Stomach (tissue), 9 donors: ENCODE data around the gene IWS1. TPM values are rescaled to one million over a fixed set of nuclear protein-coding genes. Genes with fewer than 3 reads are reported as not detected.
"Not testable (repeated sequence)": the region's sequence is repeated elsewhere in the genome, so short reads cannot be mapped to it uniquely, and the experiment has no call there.

Source experiments
- DNase-seq, 2 donors: peaks; one replicate each; pipeline versions ENCODE4 v3.0.0 to v3.0.0-alpha.2; 2013 to 2019
- H3K27ac ChIP-seq, 5 donors: fragments of 200-600 bp in 4 of 5; sonication (generic) in 4 of 5; one replicate each; pipeline ENCODE4 v1.5.1; 2013 to 2019; ENCODE audit warnings: mild to moderate bottlenecking in 1 of 5, moderate library complexity in 1 of 5
- H3K27me3 ChIP-seq, 3 donors: fragments of 200-600 bp; sonication (generic); one replicate each; pipeline ENCODE4 v1.5.1; 2017 to 2019; ENCODE audit warnings: mixed run types in 1 of 3
- H3K36me3 ChIP-seq, 4 donors: fragments of 200-600 bp; sonication (generic); 1 replicate in 3 of 4; 2 replicates in 1 of 4; pipeline ENCODE4 v1.5.1; 2016 to 2019
- H3K4me1 ChIP-seq, 4 donors: fragments of 200-600 bp; sonication (generic); one replicate each; pipeline ENCODE4 v1.5.1; 2016 to 2019
- H3K4me3 ChIP-seq, 4 donors: fragments of 200-600 bp; sonication (generic) in 3 of 4; one replicate each; pipeline ENCODE4 v1.5.1; 2016 to 2019; ENCODE audit warnings: mild to moderate bottlenecking in 1 of 4
- H3K9me3 ChIP-seq, 4 donors: fragments of 200-600 bp; sonication (generic); one replicate each; pipeline ENCODE4 v1.5.1; 2016 to 2019
- EP300 ChIP-seq: sonication (generic); formaldehyde crosslinking; IDR thresholded peaks from one replicate; pipeline ENCODE4 v1.6.1; 2017; ENCODE audit warnings: antibody characterized with exemption
- POLR2A ChIP-seq, 4 donors: fragments of 450-650 bp; IDR thresholded peaks; one replicate each; pipeline ENCODE4 v1.6.1; 2016; ENCODE audit warnings: antibody characterized with exemption in 4 of 4, control low read depth in 2 of 4, mild to moderate bottlenecking in 1 of 4, moderate library complexity in 1 of 4
- POLR2AphosphoS5 ChIP-seq, 3 donors: sonication (generic); formaldehyde crosslinking; IDR thresholded peaks; one replicate each; pipeline ENCODE4 v1.6.1; 2016; ENCODE audit warnings: antibody characterized with exemption in 3 of 3
- WGBS, 5 donors: extraction: QIAGEN DNeasy Blood & Tissue Kit in 3 of 5; methylation state at CpG; one replicate each; pipeline versions ENCODE4 v1.1.5 to v1.1.7; 2013 to 2018; 5-methylcytosine and 5-hydroxymethylcytosine counted together
- intact Hi-C: fragments of 100-400 bp; cut with DNase I; formaldehyde crosslinking; loops from one replicate; pipeline ENCODE4 v1.15.1; 2023; ENCODE audit warnings: low total_unique reads
- polyA plus RNA-seq, 3 donors: library from polyadenylated mRNA; stranded (reverse); fragments of 200-250 nt; gene quantifications; one replicate each; pipeline ENCODE4 v1.2.3, GENCODE V29; 2013
- total RNA-seq, 5 donors: library from RNA; depleted of rRNA; stranded (reverse); fragments of >200 nt; gene quantifications; one replicate each; pipeline versions ENCODE4 v1.1.0 to v1.2.3, GENCODE V29; 2014 to 2016
- TF ChIP-seq, protein P1 (sequence below), 7 experiments: fragments of 450-650 bp in 4 of 7; fragments of 200-600 bp in 3 of 7; sonication (generic) in 3 of 7; IDR thresholded peaks; one replicate each; pipeline ENCODE4 v1.5.1; 2016 to 2019; ENCODE audit warnings: antibody characterized with exemption in 7 of 7, control low read depth in 2 of 7, mild to moderate bottlenecking in 1 of 7
- donor health status: healthy with polysubstance abuse.
- donor health status: Bipolar disorder and iron deficiency.
- donor health status: healthy.

The IWS1 gene
- total and polyA plus RNA-seq, 8 donors = 18.7 to 145 (median 36.4) TPM

DNA sequence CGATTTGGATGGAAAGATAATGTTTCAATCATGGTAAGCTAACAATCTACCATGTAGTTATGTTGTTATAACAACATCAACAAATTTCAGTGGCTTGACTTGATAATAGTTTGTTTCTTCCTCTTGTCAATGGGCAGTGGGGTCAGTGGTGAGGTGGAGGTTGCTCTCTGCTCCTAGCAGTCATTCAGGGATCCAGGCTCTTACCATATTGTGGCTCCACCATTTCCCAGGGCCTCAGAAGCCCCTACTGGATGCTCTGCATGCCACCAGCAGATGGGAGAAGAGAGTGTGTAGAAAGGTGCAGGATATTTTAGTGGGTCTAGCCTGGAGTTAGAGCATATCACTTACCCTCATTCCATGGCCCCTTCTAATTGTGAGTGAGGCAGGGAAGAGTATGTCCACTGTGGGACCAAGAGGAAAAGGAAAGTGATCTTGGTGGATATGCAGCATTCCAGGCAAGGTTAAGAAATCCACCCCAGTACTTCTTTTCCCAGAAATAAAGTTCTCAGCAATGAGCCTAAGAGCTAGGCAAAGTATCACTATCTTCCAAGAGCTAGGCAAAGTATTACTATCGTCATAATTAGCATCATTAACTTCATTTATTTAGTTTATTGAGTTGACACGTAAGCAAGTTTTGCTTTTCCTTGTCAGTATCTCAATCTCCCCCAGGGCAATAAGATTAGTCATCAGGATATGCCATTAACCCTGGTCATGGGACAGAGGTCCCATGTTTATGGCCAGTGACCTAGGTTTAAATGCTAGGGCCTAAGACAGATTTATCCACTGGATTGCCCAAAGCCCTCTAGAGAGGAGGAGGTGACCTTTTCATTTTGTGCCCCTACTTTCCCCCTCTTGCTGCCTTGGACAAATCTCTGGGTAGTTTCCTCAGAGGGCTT lies 4.2 kb upstream of the IWS1 start:
- Histone ChIP-seq H3K4me3 (no peak overlapping the region), H3K4me1 (peaks cover 0 to 11% (median 7%) of the 10 kb centered on the region in 4 donors), H3K36me3 (no peaks in the 10 kb centered on the region), H3K27ac (no peak overlapping the region), H3K9me3 (no peaks in the 10 kb centered on the region), H3K27me3 (peaks cover 0 to 4% (median 0%) of the 10 kb centered on the region in 3 donors)
- intact Hi-C loops = no loop called here
- 82 to 87% (median 85%) methylated on average over 3 of the region's 3 CpGs for WGBS, 5 donors
- no peak for TF ChIP-seq POLR2AphosphoS5 (IDR thresholded peaks at IDR 0.05)
- TF ChIP-seq POLR2A (IDR thresholded peaks at IDR 0.05) = no peak
- TF ChIP-seq, protein P1, sequence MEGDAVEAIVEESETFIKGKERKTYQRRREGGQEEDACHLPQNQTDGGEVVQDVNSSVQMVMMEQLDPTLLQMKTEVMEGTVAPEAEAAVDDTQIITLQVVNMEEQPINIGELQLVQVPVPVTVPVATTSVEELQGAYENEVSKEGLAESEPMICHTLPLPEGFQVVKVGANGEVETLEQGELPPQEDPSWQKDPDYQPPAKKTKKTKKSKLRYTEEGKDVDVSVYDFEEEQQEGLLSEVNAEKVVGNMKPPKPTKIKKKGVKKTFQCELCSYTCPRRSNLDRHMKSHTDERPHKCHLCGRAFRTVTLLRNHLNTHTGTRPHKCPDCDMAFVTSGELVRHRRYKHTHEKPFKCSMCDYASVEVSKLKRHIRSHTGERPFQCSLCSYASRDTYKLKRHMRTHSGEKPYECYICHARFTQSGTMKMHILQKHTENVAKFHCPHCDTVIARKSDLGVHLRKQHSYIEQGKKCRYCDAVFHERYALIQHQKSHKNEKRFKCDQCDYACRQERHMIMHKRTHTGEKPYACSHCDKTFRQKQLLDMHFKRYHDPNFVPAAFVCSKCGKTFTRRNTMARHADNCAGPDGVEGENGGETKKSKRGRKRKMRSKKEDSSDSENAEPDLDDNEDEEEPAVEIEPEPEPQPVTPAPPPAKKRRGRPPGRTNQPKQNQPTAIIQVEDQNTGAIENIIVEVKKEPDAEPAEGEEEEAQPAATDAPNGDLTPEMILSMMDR (IDR thresholded peaks at IDR 0.05) = no peak
- TF ChIP-seq EP300 = no peak
- no peak for DNase-seq

- H3K4me3 ChIP-seq, H3K27me3 ChIP-seq, DNase-seq, H3K27ac ChIP-seq, H3K36me3 ChIP-seq, intact Hi-C loops, H3K9me3 ChIP-seq: not testable (repeated sequence)
- H3K4me1 ChIP-seq = peaks cover 9 to 22% (median 18%) of the 10 kb centered on the region in 4 donors
- WGBS, 5 donors = 87 to 100% (median 93%) methylated on average over 2 of the region's 2 CpGs
Measured at GRCh38 chr2:127529416-127529815, 3.1 kb upstream of the IWS1 start.

GRCh38 chr2:127528487-127528886 lies 2.2 kb upstream of the IWS1 start:
- intact Hi-C loops = no loop called here
- Histone ChIP-seq H3K27me3 (no peaks in the 10 kb centered on the region), H3K27ac (no peak overlapping the region)

DNA sequence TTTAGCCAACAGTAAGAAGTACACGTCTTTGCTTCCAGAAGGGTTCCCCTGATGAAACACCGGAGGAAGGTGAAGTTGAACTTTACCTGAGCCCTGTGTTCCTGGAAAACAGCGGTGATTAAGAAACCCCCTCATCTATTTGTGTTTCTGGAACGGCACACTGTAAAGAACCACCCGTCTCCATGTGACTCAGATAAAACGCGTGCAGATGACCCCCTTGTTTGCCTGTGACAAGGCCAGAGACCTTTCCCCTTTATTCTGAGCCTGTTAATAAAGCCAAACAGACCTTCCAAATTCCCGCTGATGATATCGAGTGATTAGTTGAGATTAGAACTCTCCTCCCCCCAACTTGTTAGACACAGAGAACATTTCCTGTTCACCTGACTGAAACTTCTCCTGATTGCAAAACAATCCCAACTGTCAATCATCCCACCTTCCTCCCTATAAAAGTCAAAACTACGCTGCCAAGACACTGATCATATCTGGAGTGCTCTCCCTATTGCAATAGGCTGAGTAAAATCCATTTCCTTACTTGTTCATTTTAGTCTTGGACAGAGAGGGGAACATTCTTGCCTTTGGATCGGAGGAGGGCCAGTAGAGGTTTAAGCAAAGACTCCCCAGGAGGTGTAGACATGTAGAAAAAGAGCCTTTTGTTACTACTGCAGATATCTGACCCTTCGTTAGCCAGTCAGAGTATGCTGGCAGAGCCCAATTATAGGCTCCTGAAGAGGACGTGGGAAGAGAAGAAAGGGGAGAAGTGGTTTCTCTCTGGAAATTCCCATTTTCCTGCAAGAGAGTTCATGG lies 914 bp upstream of the IWS1 start:
- Histone ChIP-seq H3K4me3 (peak overlapping the region; percentile 81 to 92 (median 84)), H3K27me3 (no peaks in the 10 kb centered on the region), H3K4me1 (peaks cover 9 to 35% (median 27%) of the 10 kb centered on the region in 4 donors), H3K36me3 (peaks cover 0 to 15% (median 13%) of the 10 kb centered on the region in 4 donors), H3K9me3 (no peaks in the 10 kb centered on the region), H3K27ac (peak overlapping the region; percentile 93 to 98 (median 97))
- intact Hi-C loops = no loop called here
- TF ChIP-seq POLR2AphosphoS5 (IDR thresholded peaks at IDR 0.05) = no peak
- TF ChIP-seq EP300 = no peak
- TF ChIP-seq POLR2A (IDR thresholded peaks at IDR 0.05) = no peak
- TF ChIP-seq, protein P1 (IDR thresholded peaks at IDR 0.05) = no peak
- DNase-seq = peak in 1 of 2 donors; percentile 60
- WGBS, 5 donors = 15 to 20% (median 18%) methylated on average over 13 of the region's 13 CpGs

More at GRCh38 chr2:127528487-127528886, 2.2 kb upstream of the IWS1 start:
- no peak for DNase-seq
- Histone ChIP-seq H3K36me3 (peaks cover 0 to 3% (median under 1%) of the 10 kb centered on the region in 4 donors), H3K4me1 (peaks cover 9 to 28% (median 27%) of the 10 kb centered on the region in 4 donors), H3K4me3 (no peak overlapping the region), H3K9me3 (no peaks in the 10 kb centered on the region)
- TF ChIP-seq EP300 = no peak
- TF ChIP-seq, protein P1 (IDR thresholded peaks at IDR 0.05) = no peak
- TF ChIP-seq POLR2A (IDR thresholded peaks at IDR 0.05) = no peak
- no peak for TF ChIP-seq POLR2AphosphoS5 (IDR thresholded peaks at IDR 0.05)
- WGBS, 5 donors = 63 to 92% (median 69%) methylated on average over 3 to 4 of the region's 4 CpGs
